HG02981 (cell line): ENCODE measurements around the gene EPM2AIP1.
"Not testable (repeated sequence)": the region's sequence is repeated elsewhere in the genome, so short reads cannot be mapped to it uniquely, and the experiment has no call there.

Experiments
- ATAC-seq: cut with Tn5 transposase; IDR thresholded peaks from one replicate; pipeline ENCODE4 v1.9.1; 2021; ENCODE audit warnings: mild to moderate bottlenecking, moderate library complexity; ENCODE audit not compliant: unreplicated experiment

The EPM2AIP1 gene

GRCh38 chr3:36954452-36955134, 38.3 kb downstream of the EPM2AIP1 start:
- no peak for ATAC-seq

GRCh38 chr3:36947814-36948213, 45.1 kb downstream of the EPM2AIP1 start:
- ATAC-seq: not testable (repeated sequence)

GRCh38 chr3:36945333-36945980, 47.5 kb downstream of the EPM2AIP1 start:
- no peak for ATAC-seq

- ATAC-seq: peak; percentile 47
Measured at GRCh38 chr3:36944641-36945270, 48.2 kb downstream of the EPM2AIP1 start, which contains the start of gene TRANK1. TRANK1 (minus strand) TSS chr3:36945054; CDS start chr3:36944809, 245 bp downstream.

- ATAC-seq: peak; percentile 41
Measured at GRCh38 chr3:36944012-36944640, 48.8 kb downstream of the EPM2AIP1 start.

- ATAC-seq: no peak
Measured at GRCh38 chr3:36943601-36944000, 49.3 kb downstream of the EPM2AIP1 start.

GRCh38 chr3:36942638-36943248, 50.2 kb downstream of the EPM2AIP1 start:
- ATAC-seq: no peak

GRCh38 chr3:36941658-36942057, 51.3 kb downstream of the EPM2AIP1 start:
- ATAC-seq: no peak

GRCh38 chr3:36941162-36941561, 51.8 kb downstream of the EPM2AIP1 start:
- no peak for ATAC-seq

- no peak for ATAC-seq
Measured at GRCh38 chr3:36937492-36937891, 55.4 kb downstream of the EPM2AIP1 start.
